Esophagus squamous epithelium (tissue), 4 donors: ENCODE data around the gene SLC4A3.

Experiments
- POLR2A ChIP-seq, 4 donors: fragments of 450-650 bp; IDR thresholded peaks; one replicate each; pipeline ENCODE4 v1.6.1; 2017; ENCODE audit warnings: antibody characterized with exemption in 4 of 4, mild to moderate bottlenecking in 4 of 4, moderate library complexity in 3 of 4
- TF ChIP-seq, protein P1 (sequence below), 6 experiments: fragments of 450-650 bp in 4 of 6; fragments of 200-600 bp in 2 of 6; sonication (generic) in 2 of 6; IDR thresholded peaks; one replicate each; pipeline ENCODE4 v1.5.1; 2016 to 2019; ENCODE audit warnings: antibody characterized with exemption in 6 of 6, mild to moderate bottlenecking in 4 of 6, moderate library complexity in 4 of 6

DNA sequence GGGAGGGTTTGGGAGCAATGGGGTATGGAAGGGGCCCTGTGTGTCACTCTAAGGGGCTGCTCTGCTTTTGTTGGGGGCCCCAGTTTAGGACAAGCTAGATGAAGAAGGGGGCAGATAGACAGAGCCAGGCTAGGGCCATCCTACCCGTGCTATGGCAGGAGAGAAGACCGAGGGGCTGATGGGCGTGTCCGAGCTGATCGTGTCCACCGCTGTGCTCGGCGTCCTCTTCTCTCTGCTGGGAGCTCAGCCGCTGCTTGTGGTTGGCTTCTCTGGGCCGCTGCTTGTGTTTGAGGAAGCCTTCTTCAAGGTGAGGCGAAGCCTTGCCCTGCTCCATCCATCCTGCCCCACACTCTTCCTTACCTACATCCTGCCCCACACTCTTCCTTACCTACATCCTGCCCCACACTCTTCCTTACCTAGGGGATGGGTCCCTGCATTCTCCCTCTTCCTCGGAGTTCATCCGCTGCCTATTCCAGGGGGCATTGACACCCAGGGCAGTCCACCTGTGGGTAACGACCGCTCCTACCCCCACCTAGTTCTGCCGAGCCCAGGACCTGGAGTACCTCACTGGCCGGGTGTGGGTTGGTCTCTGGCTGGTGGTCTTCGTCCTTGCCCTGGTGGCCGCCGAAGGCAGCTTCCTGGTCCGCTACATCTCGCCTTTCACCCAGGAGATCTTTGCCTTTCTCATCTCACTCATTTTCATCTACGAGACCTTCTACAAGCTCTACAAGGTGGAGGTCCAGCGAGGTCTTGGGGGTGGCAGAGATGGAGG is 8.9 kb downstream of the SLC4A3 start:
- TF ChIP-seq, protein P1, sequence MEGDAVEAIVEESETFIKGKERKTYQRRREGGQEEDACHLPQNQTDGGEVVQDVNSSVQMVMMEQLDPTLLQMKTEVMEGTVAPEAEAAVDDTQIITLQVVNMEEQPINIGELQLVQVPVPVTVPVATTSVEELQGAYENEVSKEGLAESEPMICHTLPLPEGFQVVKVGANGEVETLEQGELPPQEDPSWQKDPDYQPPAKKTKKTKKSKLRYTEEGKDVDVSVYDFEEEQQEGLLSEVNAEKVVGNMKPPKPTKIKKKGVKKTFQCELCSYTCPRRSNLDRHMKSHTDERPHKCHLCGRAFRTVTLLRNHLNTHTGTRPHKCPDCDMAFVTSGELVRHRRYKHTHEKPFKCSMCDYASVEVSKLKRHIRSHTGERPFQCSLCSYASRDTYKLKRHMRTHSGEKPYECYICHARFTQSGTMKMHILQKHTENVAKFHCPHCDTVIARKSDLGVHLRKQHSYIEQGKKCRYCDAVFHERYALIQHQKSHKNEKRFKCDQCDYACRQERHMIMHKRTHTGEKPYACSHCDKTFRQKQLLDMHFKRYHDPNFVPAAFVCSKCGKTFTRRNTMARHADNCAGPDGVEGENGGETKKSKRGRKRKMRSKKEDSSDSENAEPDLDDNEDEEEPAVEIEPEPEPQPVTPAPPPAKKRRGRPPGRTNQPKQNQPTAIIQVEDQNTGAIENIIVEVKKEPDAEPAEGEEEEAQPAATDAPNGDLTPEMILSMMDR (IDR thresholded peaks at IDR 0.05): no peak
- TF ChIP-seq POLR2A (IDR thresholded peaks at IDR 0.05): no peak
